ENCODE data around the gene RBFOX2. TPM values are rescaled to one million over a fixed set of nuclear protein-coding genes. Genes with fewer than 3 reads are reported as not detected.

Gene RBFOX2
- total and polyA plus RNA-seq, 2 of the 13 experiments (the other 11 are each of a cell fraction or from before 2014, with no cell fraction given): 37.3 to 40.4 TPM

DNA sequence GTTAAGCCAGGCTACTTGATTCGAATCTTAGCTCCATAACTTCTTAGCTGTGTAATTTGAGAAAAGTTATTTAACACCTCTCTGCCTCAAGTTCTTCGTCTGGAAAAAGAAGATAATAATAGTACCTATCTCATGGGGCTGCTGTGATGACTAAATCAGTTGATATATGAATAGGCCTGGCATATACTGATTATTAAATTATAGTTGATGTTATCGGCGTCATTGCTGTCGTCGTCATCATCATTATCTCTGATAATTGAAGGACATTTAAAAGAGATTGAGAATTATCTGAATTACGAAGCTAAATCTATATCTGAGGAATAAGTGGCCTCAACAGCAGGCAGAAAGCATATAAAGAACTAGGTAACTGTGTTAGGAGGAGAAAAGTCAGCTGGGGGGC, 165.9 kb downstream of the RBFOX2 start:
- Histone ChIP-seq H4K20me1 (ENCODE audit: insufficient read depth, low read length) (no peaks in the 10 kb centered on the region), H3K4me3 (replicated peaks in 1 of 3; ENCODE audit: insufficient read depth in 1 of 3, low read depth in 2 of 3, low read length in 3 of 3) (no peak overlapping the region), H3K27ac (ENCODE audit: extremely low read length, insufficient read depth, low read length) (no peak overlapping the region), H3K27me3 (ENCODE audit: control insufficient read depth in 1 of 2, insufficient read depth in 2 of 2, low read length in 2 of 2) (no peaks in the 10 kb centered on the region), H2AFZ (ENCODE audit: low read length) (no peak overlapping the region), H3K9ac (ENCODE audit: insufficient read depth, low read depth, low read length) (no peak overlapping the region), H3K4me2 (ENCODE audit: low read depth, low read length) (no peak overlapping the region), H3K36me3 (replicated peaks in 1 of 2; ENCODE audit: control insufficient read depth in 1 of 2, insufficient read depth in 2 of 2, low read length in 2 of 2) (no peaks in the 10 kb centered on the region), H3K79me2 (ENCODE audit: insufficient read depth, low read length) (peaks cover 13% of the 10 kb centered on the region), H3K4me1 (ENCODE audit: insufficient read depth, low read length) (peaks cover 13% of the 10 kb centered on the region), H3K9me3 (ENCODE audit: low read length) (no peaks in the 10 kb centered on the region)
- CTCF ChIA-PET (ENCODE audit: low intra/inter-chr PET ratio, low total read pairs): no interaction called here
- ATAC-seq (no peak), DNase-seq (ENCODE audit: low spot score) (no peak), FAIRE-seq (no peak)
- WGBS (ENCODE audit: low lambda C conversion rate): 98% methylated on average over 7 of the region's 7 CpGs
- in situ Hi-C loops (cut with HindIII; ENCODE audit: extremely low pct_ligation_motif_present, low pct_unique_long_range_greater_than_20kb): no loop called here
- intact Hi-C loops (cut with micrococcal nuclease; ENCODE audit: unreplicated experiment): no loop called here
- POLR2A ChIA-PET: no interaction called here
- no TSS peak for BruUV-seq (replicated peaks)
- TF ChIP-seq, protein P1, sequence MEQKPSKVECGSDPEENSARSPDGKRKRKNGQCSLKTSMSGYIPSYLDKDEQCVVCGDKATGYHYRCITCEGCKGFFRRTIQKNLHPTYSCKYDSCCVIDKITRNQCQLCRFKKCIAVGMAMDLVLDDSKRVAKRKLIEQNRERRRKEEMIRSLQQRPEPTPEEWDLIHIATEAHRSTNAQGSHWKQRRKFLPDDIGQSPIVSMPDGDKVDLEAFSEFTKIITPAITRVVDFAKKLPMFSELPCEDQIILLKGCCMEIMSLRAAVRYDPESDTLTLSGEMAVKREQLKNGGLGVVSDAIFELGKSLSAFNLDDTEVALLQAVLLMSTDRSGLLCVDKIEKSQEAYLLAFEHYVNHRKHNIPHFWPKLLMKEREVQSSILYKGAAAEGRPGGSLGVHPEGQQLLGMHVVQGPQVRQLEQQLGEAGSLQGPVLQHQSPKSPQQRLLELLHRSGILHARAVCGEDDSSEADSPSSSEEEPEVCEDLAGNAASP (CRISPR knock-in tag; IDR thresholded peaks at IDR 0.05; ENCODE audit: borderline replicate concordance): no peak
- TF ChIP-seq NFE2L1 (CRISPR knock-in tag; IDR thresholded peaks at IDR 0.05; ENCODE audit: borderline replicate concordance): no peak
- no peak for TF ChIP-seq MAF1 (CRISPR knock-in tag; IDR thresholded peaks at IDR 0.05; ENCODE audit: borderline replicate concordance)
- no peak for TF ChIP-seq ZNF33B (CRISPR knock-in tag; IDR thresholded peaks at IDR 0.05)
- TF ChIP-seq, protein P2, sequence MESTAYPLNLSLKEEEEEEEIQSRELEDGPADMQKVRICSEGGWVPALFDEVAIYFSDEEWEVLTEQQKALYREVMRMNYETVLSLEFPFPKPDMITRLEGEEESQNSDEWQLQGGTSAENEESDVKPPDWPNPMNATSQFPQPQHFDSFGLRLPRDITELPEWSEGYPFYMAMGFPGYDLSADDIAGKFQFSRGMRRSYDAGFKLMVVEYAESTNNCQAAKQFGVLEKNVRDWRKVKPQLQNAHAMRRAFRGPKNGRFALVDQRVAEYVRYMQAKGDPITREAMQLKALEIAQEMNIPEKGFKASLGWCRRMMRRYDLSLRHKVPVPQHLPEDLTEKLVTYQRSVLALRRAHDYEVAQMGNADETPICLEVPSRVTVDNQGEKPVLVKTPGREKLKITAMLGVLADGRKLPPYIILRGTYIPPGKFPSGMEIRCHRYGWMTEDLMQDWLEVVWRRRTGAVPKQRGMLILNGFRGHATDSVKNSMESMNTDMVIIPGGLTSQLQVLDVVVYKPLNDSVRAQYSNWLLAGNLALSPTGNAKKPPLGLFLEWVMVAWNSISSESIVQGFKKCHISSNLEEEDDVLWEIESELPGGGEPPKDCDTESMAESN (CRISPR knock-in tag; conservative IDR thresholded peaks at IDR 0.05): no peak
- no peak for TF ChIP-seq MYC (CRISPR knock-in tag; IDR thresholded peaks at IDR 0.05; ENCODE audit: borderline replicate concordance)
- no peak for TF ChIP-seq ZNF607 (CRISPR knock-in tag; IDR thresholded peaks at IDR 0.05; ENCODE audit: borderline replicate concordance)
- TF ChIP-seq, protein P3, sequence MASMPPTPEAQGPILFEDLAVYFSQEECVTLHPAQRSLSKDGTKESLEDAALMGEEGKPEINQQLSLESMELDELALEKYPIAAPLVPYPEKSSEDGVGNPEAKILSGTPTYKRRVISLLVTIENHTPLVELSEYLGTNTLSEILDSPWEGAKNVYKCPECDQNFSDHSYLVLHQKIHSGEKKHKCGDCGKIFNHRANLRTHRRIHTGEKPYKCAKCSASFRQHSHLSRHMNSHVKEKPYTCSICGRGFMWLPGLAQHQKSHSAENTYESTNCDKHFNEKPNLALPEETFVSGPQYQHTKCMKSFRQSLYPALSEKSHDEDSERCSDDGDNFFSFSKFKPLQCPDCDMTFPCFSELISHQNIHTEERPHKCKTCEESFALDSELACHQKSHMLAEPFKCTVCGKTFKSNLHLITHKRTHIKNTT (CRISPR knock-in tag; IDR thresholded peaks at IDR 0.05): no peak
- TF ChIP-seq, protein P4, sequence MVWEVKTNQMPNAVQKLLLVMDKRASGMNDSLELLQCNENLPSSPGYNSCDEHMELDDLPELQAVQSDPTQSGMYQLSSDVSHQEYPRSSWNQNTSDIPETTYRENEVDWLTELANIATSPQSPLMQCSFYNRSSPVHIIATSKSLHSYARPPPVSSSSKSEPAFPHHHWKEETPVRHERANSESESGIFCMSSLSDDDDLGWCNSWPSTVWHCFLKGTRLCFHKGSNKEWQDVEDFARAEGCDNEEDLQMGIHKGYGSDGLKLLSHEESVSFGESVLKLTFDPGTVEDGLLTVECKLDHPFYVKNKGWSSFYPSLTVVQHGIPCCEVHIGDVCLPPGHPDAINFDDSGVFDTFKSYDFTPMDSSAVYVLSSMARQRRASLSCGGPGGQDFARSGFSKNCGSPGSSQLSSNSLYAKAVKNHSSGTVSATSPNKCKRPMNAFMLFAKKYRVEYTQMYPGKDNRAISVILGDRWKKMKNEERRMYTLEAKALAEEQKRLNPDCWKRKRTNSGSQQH (CRISPR knock-in tag; IDR thresholded peaks at IDR 0.05; ENCODE audit: low read depth): no peak
- TF ChIP-seq MIER2 (CRISPR knock-in tag; IDR thresholded peaks at IDR 0.05): no peak
- TF ChIP-seq, protein P5, sequence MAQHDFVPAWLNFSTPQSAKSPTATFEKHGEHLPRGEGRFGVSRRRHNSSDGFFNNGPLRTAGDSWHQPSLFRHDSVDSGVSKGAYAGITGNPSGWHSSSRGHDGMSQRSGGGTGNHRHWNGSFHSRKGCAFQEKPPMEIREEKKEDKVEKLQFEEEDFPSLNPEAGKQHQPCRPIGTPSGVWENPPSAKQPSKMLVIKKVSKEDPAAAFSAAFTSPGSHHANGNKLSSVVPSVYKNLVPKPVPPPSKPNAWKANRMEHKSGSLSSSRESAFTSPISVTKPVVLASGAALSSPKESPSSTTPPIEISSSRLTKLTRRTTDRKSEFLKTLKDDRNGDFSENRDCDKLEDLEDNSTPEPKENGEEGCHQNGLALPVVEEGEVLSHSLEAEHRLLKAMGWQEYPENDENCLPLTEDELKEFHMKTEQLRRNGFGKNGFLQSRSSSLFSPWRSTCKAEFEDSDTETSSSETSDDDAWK (CRISPR knock-in tag; IDR thresholded peaks at IDR 0.05): no peak
- TF ChIP-seq ZNF589 (CRISPR knock-in tag; conservative IDR thresholded peaks at IDR 0.05): no peak
- no peak for TF ChIP-seq NCOR1 (IDR thresholded peaks at IDR 0.05; ENCODE audit: borderline replicate concordance, low read length)
- TF ChIP-seq ZNF382 (CRISPR knock-in tag; IDR thresholded peaks at IDR 0.05; ENCODE audit: borderline replicate concordance): no peak
